Measurements from ENCODE around the gene MYH14.

The MYH14 gene

DNA sequence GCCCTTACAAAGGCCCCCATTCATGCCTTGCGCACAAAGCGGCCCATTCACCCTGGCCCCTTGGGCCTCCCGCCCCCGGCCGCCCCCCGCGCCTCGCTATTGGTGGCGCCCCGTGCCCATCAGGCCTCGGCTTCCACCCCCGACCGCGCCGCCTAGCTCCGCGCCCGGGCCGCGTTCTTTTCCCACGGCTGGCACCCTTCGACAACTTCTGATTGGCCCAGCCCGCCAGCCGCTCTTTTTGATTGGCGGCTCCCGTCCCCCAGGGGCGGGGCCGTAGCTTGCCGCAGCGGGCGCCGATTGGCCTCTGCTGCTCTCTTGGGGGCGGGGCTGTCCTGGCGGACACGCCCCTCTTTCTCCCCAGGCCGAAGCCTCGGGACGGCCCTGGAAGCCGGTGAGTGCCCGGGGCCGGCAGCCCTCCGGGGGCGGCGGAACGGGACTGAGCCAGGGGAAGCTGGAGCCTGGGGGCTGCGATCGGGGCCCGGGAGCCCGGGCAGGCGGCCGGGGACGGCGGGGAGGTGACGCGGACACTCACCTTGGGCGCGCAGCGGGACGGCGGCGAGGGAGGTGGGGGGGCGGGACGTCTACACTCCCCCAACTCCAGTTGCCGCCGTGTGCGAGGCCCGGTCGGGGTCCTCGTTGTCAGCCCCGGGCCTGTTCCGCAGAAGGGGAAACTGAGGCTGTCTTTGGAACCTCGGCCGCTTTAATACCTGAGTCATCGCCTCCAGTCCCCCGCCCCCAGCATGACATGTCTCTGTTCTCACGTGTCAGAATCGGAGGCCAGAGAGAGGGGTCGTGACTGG, at the start of gene MYH14:
Gene MYH14 (plus strand): TSS at position 342 of the 800 bp plus-strand sequence. CDS start 6,744 bp downstream, outside the sequence.
- DNase-seq (ENCODE audit: low read depth), result peak; percentile 54
- H3K4me3 ChIP-seq (ENCODE audit: low read length), result peak within 1 kb of the TSS; percentile 46
- TF ChIP-seq, protein P1, sequence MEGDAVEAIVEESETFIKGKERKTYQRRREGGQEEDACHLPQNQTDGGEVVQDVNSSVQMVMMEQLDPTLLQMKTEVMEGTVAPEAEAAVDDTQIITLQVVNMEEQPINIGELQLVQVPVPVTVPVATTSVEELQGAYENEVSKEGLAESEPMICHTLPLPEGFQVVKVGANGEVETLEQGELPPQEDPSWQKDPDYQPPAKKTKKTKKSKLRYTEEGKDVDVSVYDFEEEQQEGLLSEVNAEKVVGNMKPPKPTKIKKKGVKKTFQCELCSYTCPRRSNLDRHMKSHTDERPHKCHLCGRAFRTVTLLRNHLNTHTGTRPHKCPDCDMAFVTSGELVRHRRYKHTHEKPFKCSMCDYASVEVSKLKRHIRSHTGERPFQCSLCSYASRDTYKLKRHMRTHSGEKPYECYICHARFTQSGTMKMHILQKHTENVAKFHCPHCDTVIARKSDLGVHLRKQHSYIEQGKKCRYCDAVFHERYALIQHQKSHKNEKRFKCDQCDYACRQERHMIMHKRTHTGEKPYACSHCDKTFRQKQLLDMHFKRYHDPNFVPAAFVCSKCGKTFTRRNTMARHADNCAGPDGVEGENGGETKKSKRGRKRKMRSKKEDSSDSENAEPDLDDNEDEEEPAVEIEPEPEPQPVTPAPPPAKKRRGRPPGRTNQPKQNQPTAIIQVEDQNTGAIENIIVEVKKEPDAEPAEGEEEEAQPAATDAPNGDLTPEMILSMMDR (conservative IDR thresholded peaks at IDR 0.05; ENCODE audit: low read depth, low read length), result no peak

DNA sequence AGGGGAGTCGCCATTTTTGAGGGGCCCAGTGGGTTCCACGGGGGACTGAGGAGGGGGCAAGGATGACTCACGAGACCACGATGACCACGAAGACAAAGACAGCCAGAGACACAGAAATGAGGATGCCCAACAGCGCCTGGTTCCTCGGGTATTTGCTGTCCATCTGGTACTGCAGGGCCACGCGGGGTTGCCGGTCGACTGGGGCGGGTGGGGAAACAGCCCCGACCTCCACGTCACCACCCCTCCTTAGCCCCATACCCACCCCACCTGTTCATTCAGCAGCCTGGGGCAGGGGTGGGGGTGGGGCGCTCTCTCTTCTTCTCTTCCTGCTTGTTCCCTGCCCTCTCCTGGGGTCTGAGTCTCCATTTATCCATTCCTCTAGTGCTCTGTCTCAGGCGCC, 48.9 kb upstream of the MYH14 start:
- TF ChIP-seq, protein P1 (conservative IDR thresholded peaks at IDR 0.05; ENCODE audit: low read depth, low read length), result no peak
- no peak overlapping the region for H3K4me3 ChIP-seq (ENCODE audit: low read length)
- no peak for DNase-seq (ENCODE audit: low read depth)

DNA sequence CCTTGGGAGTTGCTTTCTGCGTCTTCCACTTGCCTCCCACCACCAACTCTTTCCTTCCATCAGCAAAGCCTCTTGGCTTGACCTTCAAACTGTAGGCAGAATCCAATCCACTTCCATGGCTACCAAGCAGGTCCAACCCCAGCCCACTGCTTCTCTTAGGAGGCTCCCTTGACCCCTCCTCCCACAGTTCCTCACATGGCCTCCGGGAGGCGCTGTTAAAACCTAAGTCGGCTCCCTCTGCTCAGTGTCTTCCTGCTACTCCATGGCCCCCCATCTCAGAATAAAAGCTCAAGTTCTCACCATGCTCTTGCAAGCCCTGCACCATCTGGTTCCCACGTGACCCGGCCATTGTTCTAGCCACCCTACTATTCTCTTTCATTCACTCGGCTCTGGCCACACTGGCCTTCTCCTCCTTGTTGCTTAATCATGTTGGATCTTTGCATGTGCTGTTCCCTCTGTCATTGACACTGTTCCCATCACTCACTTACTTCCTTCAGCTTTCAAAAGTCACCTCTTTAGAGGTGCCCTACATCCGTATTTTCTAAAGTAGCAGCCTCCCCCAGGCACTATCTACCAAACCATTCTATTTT, 47.8 kb upstream of the MYH14 start:
- no peak overlapping the region for H3K4me3 ChIP-seq (ENCODE audit: low read length)
- no peak for DNase-seq (ENCODE audit: low read depth)
- TF ChIP-seq, protein P1 (conservative IDR thresholded peaks at IDR 0.05; ENCODE audit: low read depth, low read length), result peak; percentile 21

DNA sequence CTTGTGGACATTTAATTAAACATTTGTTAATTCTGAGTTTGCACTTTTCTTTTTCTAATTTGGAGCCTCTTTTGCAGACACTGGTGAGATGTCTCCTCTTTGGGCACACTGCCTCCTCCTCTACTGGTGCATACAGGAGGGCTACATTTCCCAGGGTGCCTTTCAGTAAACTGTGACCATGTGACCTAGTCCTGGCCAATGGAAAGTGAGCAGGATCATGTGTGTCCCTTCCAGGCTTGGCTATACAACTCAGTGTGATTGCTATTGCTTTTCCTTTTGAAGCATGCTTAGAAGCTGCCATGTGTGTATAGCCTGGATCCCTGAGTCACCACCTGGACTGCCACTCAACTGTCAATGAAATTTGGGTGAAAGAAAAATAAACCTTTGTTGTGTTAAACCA, 44.8 kb upstream of the MYH14 start:
- DNase-seq (ENCODE audit: low read depth), result no peak
- TF ChIP-seq, protein P1 (conservative IDR thresholded peaks at IDR 0.05; ENCODE audit: low read depth, low read length), result no peak
- no peak overlapping the region for H3K4me3 ChIP-seq (ENCODE audit: low read length)

DNA sequence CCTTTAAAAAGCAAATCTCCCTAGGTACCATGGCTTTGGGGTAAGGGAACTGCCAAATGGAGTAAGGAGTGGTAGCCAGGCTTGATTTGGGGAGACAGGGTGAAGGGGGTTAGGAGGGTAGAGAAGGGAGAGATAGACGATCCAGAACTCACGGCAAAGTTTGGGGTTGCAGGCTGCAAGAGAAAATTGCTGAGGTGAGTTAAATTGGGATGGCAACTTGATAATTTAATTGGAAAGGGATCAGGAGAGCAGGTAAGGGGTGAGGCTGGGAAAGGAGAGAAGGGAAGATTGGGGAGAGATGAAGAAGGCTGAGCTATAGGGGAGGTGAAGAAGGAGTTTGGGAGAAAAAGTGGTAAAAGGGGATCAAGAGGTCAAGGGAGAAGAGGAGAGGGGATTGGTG, 44.3 kb upstream of the MYH14 start:
- no peak for DNase-seq (ENCODE audit: low read depth)
- TF ChIP-seq, protein P1 (conservative IDR thresholded peaks at IDR 0.05; ENCODE audit: low read depth, low read length), result no peak
- H3K4me3 ChIP-seq (ENCODE audit: low read length), result no peak overlapping the region

DNA sequence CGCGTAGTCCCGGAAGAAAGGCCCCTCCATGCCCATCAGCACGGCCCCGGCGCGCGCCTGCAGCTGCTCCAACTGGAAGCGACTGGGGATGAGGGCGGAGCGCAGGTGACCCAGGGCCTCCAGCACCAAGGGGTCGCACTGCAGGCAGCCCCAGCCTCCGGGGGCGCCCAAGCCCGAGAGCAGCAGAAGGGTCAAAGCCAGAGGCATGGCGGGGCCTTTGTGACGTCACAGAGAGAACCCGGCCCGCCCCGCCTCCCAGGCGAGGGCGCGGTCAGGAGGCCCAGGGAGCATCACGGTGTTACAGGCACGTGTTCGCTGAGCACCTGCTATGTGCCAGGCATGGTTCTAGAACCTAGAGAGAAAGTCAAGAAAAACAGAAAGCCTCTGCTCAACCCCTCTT, 40.4 kb upstream of the MYH14 start, which contains the start of gene IZUMO2:
Gene IZUMO2 (minus strand): TSS at position 294 of the 400 bp plus-strand sequence. CDS start 87 bp downstream, at position 207.
- no peak for DNase-seq (ENCODE audit: low read depth)
- no peak within 1 kb of the TSS for H3K4me3 ChIP-seq (ENCODE audit: low read length)
- TF ChIP-seq, protein P1 (conservative IDR thresholded peaks at IDR 0.05; ENCODE audit: low read depth, low read length), result no peak

Data from retinal pigment epithelial cell (primary cell).